Activated naive CD4-positive, alpha-beta T cell treated with anti-CD3 and anti-CD28 coated beads, Interleukin-2, amount 50 U/mL, for 16 hours (primary cell): ENCODE measurements around the gene PDE7B.

ENCODE experiments used
- DNase-seq: peaks from one replicate; pipeline ENCODE4 v3.0.0-alpha.2; 2020

The PDE7B gene

DNA sequence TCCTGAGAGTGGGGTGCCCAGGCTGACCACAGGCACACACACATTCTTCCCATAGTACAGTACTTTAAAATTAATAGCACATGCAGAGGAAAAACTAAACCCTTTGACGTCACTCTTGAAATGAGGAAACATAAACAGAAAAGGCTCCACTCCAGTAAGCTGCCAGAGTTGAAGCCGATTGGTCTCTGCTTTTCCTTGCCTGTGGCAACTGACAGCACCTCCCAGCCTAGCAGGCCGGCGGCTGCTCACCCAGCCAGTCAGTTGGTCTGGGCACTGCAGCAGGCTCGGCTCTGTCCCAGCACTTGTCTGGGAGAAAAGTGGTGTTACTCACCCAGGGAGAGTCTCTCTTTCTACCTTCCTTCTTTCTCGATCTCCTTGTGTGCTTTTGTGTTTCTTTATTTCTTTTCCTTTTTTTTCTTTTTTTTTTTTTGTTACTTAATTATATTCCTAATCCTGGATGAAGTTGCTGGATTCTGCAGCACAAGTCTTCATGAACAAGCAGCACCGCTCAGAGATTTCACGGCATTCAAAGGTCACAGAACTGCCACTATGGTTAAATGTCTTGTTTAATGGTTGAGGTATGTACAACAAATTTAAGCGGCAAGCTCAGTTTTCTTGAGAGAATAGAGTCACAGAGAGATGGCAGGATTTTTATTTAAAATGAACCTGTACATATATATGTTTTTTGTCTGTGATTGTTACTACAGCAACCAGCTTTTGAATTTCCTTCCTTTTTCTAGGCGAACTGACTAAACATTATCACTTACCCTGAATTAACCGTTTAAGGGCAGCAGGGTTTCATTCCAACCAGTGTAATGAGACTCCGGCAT lies at the start of gene PDE7B:
PDE7B (plus strand) TSS at position 260 of the 830 bp plus-strand sequence.
- DNase-seq: peak; percentile 22

DNA sequence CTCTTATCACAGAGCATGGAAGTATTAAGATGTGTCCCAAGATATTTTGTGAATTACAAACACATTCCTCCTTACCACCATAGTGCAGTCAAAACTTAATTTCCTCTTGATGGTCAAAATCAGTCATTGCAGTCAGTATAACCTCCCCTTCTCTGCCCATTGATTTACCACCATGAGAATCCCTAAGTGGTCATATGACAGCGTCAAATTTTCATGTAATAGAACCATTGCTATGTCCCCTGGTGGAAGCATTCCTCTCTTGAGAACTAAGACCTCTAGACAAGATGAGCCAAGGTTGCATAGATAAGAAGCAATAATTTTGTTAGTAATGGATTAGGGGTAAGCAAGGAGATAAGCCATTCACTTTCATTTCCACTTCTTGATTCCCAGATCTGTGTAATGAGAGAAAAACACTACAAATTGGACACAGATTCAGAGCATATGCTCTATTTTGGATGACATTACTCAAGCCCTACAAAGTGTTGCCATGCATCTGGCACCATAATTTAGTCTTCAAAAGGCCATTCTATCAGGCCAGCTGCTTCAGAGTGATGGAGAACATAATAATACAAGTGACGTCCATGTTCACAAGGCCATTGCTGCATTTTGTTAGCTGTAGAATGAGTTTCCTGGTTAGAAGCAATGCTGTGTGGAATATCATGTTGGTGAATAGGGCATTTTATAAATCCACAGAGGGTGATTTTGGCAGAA lies 49.6 kb upstream of the PDE7B start:
- DNase-seq: no peak

DNA sequence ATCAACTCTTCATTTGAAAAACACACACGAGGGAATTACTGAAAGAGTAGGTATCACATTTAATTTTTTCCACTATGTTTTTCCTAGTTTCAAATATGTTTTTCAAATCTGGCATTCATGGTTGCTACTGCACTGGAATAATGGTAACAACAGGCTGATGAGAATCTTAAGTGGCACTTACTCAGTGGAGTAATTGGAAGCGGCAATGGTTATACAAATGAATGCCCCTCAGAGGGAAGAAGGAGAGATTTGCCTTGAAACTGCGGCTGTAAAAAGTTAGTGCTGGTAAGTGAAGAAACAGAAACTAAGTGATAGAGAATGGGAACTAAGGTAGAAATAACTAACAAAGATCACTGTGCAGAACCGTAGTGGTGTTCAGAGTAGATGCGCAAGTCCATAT lies 41.0 kb upstream of the PDE7B start:
- no peak for DNase-seq

DNA sequence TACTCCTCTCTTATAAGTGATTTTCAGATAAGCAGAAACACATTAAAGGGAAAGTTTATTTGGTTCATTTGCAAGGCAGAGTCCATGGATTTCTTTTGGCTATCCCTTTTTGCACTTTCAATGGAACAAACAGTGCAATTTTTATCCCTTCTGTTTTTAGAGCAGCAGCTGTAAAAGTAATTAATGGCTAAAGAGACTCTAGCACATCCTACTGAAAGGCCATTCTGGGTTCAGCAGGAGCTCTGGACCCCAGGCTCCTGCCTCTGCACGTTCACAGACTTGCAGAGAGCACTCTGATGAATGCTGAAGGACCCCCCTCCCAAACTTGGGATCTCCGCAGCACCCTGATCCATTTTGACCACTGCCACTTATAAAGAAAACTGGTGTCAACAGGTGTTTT lies 40.3 kb upstream of the PDE7B start:
- no peak for DNase-seq

DNA sequence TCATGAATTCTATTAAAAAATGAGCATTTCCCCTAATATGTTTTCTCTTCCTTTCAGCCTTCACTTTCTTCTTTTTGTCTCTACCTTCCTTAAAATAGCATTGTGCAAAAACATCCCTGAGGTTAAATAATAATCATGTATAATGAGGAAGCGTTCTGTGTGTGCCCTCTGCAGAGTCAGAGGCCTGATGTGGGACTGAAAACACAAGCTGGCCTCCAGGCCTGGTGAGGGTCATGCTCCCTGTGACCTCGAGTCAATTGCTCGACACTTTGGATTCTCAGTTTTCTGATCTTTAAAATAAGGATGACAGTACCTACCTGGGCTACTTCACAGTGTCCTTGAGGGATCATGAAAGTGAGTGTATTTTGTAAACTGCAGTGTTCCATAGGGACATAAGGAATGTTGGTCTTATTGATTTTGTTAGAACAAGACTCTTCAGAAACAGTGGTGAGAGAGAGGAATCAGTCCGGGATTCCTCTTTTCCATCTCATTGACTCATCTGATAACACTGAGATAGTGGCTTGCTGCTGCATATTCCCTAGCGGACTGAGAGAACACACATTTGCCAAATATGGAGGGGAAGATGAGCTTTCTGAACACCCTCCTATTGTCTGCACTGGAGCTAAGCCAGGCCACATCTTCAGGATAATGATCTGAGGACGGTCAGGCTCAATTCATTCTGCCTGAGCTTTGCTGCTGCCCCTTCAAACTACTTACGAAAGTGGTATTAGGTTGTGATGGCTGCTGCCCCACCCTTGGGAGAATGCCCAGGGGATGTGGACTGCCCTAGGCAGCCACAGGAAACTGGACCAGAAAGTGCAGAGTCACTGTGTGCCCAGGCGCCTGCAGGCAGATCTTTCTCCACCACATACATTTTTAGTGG lies 39.6 kb upstream of the PDE7B start:
- DNase-seq: no peak

DNA sequence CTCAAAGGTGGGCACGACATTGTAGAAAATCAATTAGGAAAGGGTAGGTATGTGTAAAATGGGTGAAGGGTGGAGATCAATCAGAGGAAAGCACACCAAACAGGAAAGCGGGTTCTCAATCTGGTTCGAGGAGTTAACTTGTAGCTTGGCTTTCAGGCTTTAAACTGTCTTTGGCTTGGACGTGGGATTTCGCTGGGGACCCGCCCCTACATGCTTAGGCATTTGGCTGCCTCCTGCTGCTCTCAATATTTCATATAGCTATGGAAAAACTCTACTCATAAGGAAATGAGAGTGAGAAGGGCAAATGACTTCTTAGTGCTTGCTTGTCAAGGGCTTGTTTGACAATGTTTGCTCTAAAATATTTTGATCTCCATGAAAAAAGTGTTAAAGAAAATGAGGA lies 38.1 kb upstream of the PDE7B start:
- DNase-seq: no peak

DNA sequence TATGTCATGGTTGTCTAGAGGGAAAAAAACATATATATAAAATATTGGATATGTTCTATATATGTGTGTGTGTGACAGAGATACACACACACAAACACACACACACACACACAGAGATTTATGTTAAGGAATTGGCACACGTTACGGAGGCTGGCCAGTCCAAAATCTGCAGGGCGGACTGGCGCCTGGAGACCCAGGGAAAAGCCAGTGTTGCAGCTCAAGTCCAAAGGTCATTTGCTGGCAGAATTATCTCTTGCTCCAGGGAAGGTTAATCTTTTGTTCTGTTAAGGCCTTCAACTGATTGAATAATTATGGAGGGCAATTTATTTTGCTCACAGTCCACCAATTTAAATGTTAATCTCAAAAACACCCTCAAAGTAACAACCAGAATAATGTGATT lies 37.5 kb upstream of the PDE7B start:
- DNase-seq: no peak

DNA sequence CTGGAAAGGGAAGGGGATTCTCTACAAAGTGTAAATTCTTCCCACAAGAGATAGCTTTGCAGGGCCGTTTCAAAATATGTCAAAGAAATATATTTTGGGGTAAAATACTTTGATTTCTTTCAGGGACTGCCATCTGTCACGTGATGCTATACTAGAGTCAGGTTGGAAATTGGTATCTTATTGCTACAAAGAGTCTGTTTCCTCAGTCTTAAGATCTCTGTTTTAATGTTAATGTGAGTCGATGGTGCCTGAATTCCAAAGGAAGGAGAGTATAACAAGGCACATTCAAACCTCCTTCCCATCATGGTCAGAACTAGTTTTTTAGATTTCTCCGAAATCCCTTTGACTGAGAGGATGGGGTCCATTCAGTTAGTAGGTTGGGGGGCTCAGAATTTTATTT lies 36.3 kb upstream of the PDE7B start:
- no peak for DNase-seq

DNA sequence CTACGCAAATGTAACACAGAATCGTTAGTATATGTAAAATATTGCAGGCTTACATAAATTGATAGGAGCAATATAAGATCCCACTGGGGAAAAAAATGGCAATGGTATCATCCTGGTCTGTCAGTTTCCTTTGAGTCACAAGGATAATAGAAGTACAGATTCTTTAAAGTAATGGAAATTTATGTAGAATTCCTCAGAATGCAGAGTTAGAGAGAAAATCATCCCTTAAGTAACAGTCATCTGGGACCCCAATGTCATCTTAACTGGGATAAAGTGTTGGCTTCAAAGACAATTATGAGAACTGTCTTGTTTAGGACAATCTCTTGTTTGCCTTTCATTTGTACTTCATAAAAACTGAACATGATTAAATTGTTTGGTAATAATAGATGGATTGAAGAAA lies 34.5 kb upstream of the PDE7B start:
- DNase-seq: no peak

DNA sequence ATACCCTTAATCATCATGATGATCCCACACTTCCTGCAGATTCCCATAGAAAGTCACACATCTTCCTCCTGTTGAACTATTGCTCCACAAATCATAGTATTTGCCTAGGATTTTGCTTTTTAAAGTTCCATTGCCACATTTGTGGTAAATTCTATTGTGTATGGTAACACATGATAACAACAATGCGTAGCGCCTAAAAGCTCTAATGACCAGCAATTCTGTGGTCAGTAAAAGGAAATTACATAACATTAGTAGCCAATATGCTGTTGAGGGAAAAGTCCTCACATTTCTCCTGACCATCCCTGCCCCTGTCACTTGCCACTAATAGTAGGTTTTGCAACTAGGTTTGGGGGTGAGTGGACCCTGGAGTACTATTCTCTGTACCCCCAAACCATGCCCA lies 31.8 kb upstream of the PDE7B start:
- DNase-seq: no peak

DNA sequence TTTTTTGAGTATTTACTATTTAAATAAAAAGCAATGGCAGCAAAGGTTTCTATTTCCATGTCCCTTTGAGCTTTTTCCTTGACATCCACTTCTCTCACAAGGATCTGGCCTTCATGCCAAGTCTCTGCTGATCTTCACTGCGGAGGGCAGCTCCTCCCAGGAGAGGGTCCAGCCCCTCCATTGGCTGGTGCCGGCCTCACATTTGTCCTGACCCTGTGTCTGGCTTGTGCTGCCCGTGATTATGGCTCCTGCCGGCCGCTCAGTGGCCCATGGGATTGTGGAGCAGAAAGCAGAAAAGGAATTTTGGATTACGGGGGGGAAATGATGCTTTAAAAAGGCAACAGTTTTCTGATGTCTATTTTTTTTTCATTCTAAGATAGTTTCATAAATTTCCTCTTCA lies 31.2 kb upstream of the PDE7B start:
- no peak for DNase-seq

DNA sequence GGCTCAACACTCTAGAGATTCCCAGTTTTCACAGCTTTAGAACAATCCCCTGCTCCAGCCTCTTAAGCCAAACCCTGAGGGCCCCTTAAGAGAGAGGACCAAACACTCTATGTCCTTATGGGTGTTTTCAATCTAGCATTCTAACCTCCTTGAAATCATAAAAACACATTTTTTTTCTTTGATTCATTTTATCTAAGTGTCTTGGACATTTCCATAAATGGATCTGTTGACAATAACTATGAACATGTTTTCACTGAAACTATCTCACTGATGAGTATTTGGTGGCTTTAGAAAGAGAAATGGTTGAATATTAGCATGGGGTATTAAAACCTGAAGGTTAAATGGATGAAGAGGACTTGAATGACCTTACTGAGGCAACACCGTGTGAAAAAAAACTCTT lies 27.6 kb upstream of the PDE7B start:
- DNase-seq: no peak

DNA sequence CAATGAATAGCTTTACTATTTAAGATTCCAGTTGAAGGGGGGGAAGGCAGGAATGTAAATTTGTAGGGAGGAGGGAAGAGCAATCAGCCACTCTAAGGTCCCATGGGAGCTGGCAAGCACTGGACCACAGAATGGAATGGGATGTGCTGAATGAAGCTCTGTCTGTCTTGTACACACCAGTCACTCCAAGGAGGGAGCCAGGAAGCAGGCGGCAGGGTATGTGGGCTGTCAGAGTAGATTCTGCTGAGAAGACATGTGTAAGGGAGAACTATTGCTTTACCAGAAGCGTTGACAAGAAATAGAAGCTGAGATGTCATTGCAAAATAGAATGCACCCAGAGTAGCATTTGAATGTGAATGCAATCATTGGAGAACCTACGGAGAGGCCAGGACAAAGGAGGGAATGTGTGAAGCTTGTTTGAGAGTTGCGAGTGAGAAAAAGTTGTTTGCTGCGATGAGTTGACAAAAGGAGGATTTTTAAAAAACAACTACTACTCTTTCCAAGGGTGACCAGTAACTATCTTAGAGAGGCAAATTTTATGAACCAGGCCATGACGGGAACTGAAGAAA lies 25.2 kb upstream of the PDE7B start:
- no peak for DNase-seq

DNA sequence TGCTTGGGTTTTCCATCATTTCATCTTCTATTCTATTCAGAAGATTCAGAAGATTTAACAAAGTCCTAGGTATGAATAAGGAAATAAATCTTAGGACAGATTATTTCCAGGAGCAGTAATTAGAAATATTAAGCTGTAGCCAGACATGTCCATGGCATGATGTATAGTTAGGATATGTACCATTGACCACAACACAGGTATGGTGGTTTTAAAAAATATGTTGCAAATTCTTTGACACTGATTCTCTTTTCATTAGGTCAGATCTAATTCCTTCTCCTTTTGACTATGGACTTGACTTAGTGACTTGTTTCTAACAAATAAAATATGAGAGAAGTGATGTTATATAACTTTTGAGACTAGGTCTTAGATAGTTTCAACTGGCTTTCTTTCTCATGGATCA lies 23.5 kb upstream of the PDE7B start:
- no peak for DNase-seq

DNA sequence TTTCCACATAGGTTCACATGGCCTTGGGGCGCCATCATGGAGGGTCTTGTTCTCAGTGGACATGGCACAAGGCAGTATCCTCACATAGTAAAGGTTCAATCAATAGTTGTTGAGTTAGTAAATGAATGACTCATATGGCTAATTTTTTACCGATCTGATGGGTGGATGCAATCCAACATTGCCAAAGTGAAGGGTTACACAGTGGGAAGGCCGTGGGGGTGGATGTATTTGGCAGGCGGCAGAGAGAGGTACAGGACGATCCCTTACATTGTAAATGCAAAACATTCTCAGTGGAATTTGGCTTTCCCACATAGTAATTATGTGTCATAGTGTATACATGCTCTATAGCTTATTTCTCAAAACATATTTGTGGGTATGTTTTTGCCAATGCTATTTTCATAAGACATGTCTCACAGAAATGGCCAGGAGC lies 21.0 kb upstream of the PDE7B start:
- DNase-seq: no peak

DNA sequence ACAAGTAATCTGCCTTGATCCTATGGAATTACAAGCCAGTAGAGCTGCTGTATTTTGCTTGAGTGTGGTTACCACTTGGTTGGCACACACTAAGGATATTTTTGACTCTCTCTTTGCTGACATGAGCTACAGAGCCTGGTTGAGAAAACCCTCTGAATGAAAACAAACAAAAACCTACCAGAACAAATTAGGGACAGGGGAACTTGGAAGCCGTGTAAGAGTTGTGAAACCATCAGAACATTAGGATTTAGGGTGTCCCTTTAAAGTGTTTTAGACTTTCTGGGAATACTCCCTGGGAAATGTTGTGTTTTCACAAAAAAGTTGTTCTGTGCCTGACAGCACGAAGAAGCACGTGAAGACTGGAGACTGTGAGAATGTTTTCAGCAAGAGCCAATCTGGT lies 20.5 kb upstream of the PDE7B start:
- no peak for DNase-seq

DNA sequence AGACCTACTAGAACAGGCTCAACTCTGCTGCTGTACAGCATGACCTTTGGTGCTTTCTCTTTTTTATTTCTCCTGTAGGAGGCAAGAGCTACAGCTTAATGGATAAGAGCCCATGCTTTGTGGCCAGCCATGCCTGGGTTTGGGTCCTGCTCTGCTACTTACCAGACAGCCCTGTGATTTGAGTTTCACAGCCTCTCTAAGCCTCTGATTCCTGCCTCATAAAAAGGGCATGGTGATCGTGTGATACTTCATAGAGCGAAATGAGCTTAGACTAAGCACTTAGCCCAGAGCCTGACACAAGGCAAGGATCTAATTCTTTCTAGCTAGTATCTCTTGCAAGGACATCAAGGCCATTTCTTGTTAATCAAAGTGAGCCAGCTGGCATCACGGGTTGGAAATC lies 19.3 kb upstream of the PDE7B start:
- no peak for DNase-seq

DNA sequence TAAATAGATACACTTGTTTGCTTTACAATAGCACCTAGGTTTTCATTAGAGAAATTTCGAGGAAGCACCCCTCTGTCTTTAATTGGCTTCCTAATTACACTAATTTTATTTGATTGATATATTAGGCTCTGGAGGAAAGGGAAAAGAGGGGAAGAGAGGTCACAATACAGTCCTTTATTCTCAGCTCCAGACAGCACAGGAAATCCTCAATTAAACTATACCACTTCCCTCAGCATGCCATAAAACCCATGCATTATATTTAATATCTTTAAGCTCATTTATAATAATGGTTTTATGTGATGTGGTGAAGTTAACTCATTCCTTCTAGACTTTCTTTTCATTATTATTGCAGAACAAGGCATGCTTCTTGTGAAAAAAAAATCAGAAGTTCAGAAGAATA lies 17.7 kb upstream of the PDE7B start:
- no peak for DNase-seq

DNA sequence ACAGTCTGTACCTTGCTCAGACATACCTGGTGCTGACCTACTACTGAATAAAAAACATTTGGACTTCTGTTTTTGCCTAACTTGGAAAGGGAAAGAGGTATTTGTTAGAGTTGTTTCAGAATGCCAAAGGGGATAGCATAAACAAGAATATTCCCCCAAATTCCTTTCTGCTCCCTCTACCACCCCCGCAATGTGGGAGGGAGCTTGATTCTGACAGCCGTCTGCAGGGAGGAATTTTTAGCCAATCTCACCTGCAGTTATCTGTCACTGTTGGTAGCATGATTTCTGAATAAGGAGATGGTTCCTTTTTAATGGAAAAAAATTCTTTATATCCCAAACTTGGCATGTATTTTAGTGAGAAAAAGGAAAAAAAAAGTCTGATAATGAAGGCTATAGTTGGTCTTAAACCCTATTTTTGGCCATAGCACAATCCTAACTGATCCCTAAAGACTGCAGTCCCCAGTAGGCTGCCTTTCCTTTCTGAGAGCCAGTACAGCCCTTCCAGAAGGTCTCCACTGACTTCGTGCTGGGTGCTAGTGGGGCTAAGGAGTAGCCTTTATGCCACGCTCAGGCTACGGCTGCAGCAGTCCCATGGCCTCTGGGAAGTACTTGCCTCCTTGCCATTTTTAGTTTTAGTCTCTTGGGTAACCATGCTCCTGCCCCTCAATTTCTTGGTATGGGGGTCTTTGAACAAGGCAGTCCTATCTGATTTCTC lies 13.6 kb upstream of the PDE7B start:
- DNase-seq: no peak

DNA sequence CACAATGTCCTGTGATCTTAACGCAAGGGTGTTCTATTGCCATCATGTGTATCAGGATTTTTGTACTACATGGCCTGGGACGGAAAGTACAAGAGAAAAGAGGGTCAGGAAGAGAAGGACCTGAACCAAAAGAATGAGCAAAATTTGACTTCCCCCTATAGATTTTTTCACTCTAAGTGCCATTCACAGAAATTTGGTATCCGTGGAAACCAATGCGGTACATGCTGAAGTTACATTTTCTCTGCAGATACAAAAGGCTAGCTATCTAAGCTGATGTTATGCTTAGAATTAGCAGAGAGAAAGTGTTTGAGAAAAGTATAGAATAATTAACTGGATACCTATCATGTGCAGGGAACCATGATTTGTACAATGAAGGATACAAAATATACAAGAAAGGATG lies 12.4 kb upstream of the PDE7B start:
- DNase-seq: no peak

DNA sequence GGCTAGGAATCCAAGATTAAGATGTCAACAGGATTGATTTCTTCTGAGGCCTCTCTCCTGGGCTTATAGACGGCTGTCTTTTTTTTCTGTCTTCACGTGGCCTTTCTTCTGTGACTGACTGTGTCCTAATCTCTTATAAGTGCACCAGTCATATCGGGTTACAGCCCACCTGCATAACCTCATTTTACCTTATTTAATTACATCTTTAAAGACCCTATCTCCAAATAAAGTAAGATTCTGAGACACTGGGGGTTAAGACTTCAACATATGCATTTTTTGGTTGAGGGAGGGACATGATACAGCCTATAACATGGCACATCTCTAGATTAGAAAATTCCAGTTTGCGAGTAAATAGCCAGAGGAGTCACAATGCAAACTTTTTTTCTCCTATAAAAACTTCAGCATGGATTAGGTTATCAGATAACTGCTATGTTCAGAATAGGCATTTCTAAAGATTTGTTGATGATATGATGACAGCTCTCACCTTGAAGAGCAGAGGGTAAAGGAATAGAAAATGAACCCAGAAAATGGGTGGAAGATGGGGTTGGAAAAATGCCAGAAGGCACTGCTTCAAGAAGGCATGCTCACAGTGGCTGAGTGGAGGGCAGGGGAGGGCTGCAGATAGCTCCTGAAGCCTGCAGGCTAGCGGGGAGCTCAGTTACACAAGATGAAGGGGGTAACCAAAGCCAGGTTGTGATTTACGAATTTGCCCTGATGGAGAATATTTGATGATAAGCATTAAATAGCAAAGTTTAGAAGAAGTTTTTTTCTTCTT lies 8.7 kb upstream of the PDE7B start:
- DNase-seq: no peak

DNA sequence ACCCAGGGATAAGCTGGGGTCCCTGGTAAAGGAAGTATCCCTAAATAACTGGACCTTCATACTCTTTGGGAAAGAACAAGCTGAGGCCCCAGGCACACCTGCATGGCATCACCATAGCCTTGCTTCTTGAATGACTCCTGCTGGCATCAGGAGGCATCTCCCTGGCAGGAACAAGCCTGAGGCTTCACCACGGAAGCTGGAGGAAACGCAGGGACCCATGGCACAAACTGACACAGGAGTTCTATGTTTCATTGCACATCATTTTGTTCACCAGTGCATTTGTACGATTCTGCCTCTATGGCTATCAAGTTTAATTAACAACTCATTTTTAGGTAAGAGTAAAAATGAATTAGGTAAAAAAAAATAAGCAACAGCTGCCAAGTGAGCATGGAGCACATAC lies 619 bp upstream of the PDE7B start:
- no peak for DNase-seq
